GM12878 (cell line): Measurements from ENCODE around the gene CCDC88C. TPM values are rescaled to one million over a fixed set of nuclear protein-coding genes. Genes with fewer than 3 reads are reported as not detected.

Experiments used
- ATAC-seq: fragments of 200-7000 bp; cut with Tn5 transposase; 3 replicates; pipeline ENCODE4 v1.9.1; 2020; ENCODE audit warnings: mild to moderate bottlenecking, moderate library complexity
- BruUV-seq: library from RNA; stranded (reverse); fragments of 400-500 nt; replicated peaks from 2 replicates; lab custom pipeline; 2021; lab: Mats Ljungman, UMichigan
- CTCF ChIA-PET: fragments of 300-600 bp; sonication (Branson Sonifier 250); formaldehyde crosslinking; extraction: SDS; loops from one replicate; lab custom pipeline; 2021; ENCODE audit warnings: inconsistent platforms; lab: Yijun Ruan, JAX
- POLR2A ChIA-PET: fragments of 350-600 bp; formaldehyde crosslinking; extraction: SDS; loops from one replicate; lab custom pipeline; 2021; ENCODE audit warnings: inconsistent platforms; lab: Charles Lee
- RAD21 ChIA-PET: fragments of 300-600 bp; sonication (Branson Sonifier 250); formaldehyde crosslinking; loops from one replicate; lab custom pipeline; 2023; ENCODE audit warnings: antibody characterized with exemption; ENCODE audit not compliant: unreplicated experiment; lab: Charles Lee
- SMC1A ChIA-PET: fragments of 300-600 bp; sonication (Branson Sonifier 250); formaldehyde crosslinking; loops from one replicate; lab custom pipeline; 2023; ENCODE audit not compliant: unreplicated experiment, uncharacterized antibody; lab: Charles Lee
- DNase-seq: peaks from one replicate; pipeline ENCODE4 v3.0.0-alpha.2; 2011; ENCODE audit warnings: low read depth, low spot score
- FAIRE-seq: peaks from 3 replicates; lab custom pipeline; 2011; peaks lifted over from hg19 to GRCh38; lab: Jason Lieb, UNC
- H2AFZ ChIP-seq: 2 replicates; pipeline ENCODE4 v1.6.0; 2011; ENCODE audit warnings: low read depth, low read length, control low read depth; ENCODE audit not compliant: control insufficient read depth
- H3K27ac ChIP-seq: 2 replicates; pipeline ENCODE4 v1.5.1; 2011; ENCODE audit warnings: control low read depth; ENCODE audit not compliant: control insufficient read depth, insufficient read depth
- H3K27me3 ChIP-seq, 2 experiments: replicated peaks in 1 of 2; 2 replicates each; pipeline versions ENCODE4 v1.6.0 to v1.6.1; 2011; ENCODE audit warnings: low read length in 1 of 2; ENCODE audit not compliant: control insufficient read depth in 2 of 2, insufficient read depth in 2 of 2
- H3K36me3 ChIP-seq, 2 experiments: 2 replicates each; pipeline ENCODE4 v1.5.1; 2011; ENCODE audit warnings: low read length in 1 of 2; ENCODE audit not compliant: control insufficient read depth in 2 of 2, insufficient read depth in 2 of 2
- H3K4me1 ChIP-seq: 2 replicates; pipeline ENCODE4 v1.6.1; 2011; ENCODE audit warnings: mild to moderate bottlenecking, low read length, moderate library complexity, mixed read lengths; ENCODE audit not compliant: control insufficient read depth, insufficient read depth
- H3K4me2 ChIP-seq: 2 replicates; pipeline ENCODE4 v1.6.0; 2011; ENCODE audit warnings: control low read depth; ENCODE audit not compliant: control insufficient read depth, insufficient read depth
- H3K4me3 ChIP-seq: fragments of 200-600 bp; sonication (generic); 2 replicates; pipeline ENCODE4 v1.5.1; 2016
- H3K79me2 ChIP-seq: 2 replicates; pipeline ENCODE4 v1.6.0; 2011; ENCODE audit warnings: low read length; ENCODE audit not compliant: control insufficient read depth, insufficient read depth
- H3K9ac ChIP-seq: 2 replicates; pipeline ENCODE4 v1.8.0; 2011; ENCODE audit warnings: low read length, control low read depth, mixed read lengths; ENCODE audit not compliant: control insufficient read depth, insufficient read depth
- H3K9me3 ChIP-seq: replicated peaks from 3 replicates; pipeline ENCODE4 v1.5.1; 2011; ENCODE audit warnings: mild to moderate bottlenecking, low read length; ENCODE audit not compliant: control insufficient read depth, insufficient read depth
- H4K20me1 ChIP-seq: 2 replicates; pipeline ENCODE4 v1.6.0; 2011; ENCODE audit not compliant: control insufficient read depth, insufficient read depth
- BCL3 ChIP-seq: IDR thresholded peaks from 2 replicates; pipeline ENCODE4 v1.6.1; 2011; ENCODE audit warnings: borderline replicate concordance, low read depth, mild to moderate bottlenecking, moderate library complexity, low read length; ENCODE audit not compliant: insufficient read depth, poor library complexity, severe bottlenecking
- HDAC2 ChIP-seq: fragments of 200-600 bp; sonication (generic); IDR thresholded peaks from 2 replicates; pipeline ENCODE4 v1.6.1; 2017
- MYB ChIP-seq: fragments of 150-350 bp; IDR thresholded peaks from 2 replicates; pipeline ENCODE4 v1.6.1; 2014; ENCODE audit warnings: mild to moderate bottlenecking, low read depth, low read length, borderline replicate concordance
- NFXL1 ChIP-seq: fragments of 450-650 bp; IDR thresholded peaks from 2 replicates; pipeline ENCODE4 v1.6.1; 2017; ENCODE audit warnings: antibody characterized with exemption, mild to moderate bottlenecking, borderline replicate concordance
- NKRF ChIP-seq: fragments of 450-650 bp; conservative IDR thresholded peaks from 2 replicates; pipeline ENCODE4 v1.6.1; 2017; ENCODE audit warnings: mild to moderate bottlenecking, moderate library complexity
- NR2F1 ChIP-seq: fragments of 450-650 bp; conservative IDR thresholded peaks from 2 replicates; pipeline ENCODE4 v1.6.1; 2017; ENCODE audit warnings: mild to moderate bottlenecking
- POU2F2 ChIP-seq: IDR thresholded peaks from 3 replicates; pipeline ENCODE4 v1.6.1; 2011; ENCODE audit warnings: low read depth, mild to moderate bottlenecking, low read length, borderline replicate concordance
- RUNX3 ChIP-seq: IDR thresholded peaks from 2 replicates; pipeline ENCODE4 v1.6.1; 2012; ENCODE audit warnings: low read length, inconsistent platforms
- TCF7 ChIP-seq: IDR thresholded peaks from 2 replicates; pipeline ENCODE4 v1.6.1; 2014; ENCODE audit warnings: antibody characterized with exemption, borderline replicate concordance
- ZBTB40 ChIP-seq: fragments of 450-650 bp; IDR thresholded peaks from 2 replicates; pipeline ENCODE4 v1.6.1; 2016; ENCODE audit warnings: mild to moderate bottlenecking, moderate library complexity, borderline replicate concordance
- WGBS: methylation state at CpG from one replicate; pipeline ENCODE4 v1.1.6; 2016; ENCODE audit warnings: low lambda C conversion rate; ENCODE audit not compliant: insufficient replicate concordance, insufficient coverage; ENCODE audit errors: missing lambda C conversion rate; 5-methylcytosine and 5-hydroxymethylcytosine counted together
- in situ Hi-C: fragments of 300-500 bp; cut with MboI; formaldehyde crosslinking; loops from 9 replicates; pipeline ENCODE4 v1.14.3; 2018; ENCODE audit warnings: mixed read lengths
- intact Hi-C: fragments of 100-400 bp; cut with micrococcal nuclease; formaldehyde crosslinking; loops from one replicate; pipeline ENCODE4 v1.14.2; 2022; ENCODE audit not compliant: unreplicated experiment
- polyA plus RNA-seq, 11 experiments: library from polyadenylated mRNA; depleted of rRNA in 4 of 11; unstranded in 6 of 11; stranded (reverse) in 5 of 11; fragments of >200 nt; fragmentation: Nextera tagmentation in 4 of 11; fragmentation: Illumina TruSeq in 1 of 11; extraction: Ambion mirVana in 4 of 11; extraction: Trizol in 1 of 11; gene quantifications; 1 replicate in 1 of 11; 2 replicates in 10 of 11; pipeline versions ENCODE4 v1.2.1 to v1.2.3, GENCODE V29; 2011 to 2016; ENCODE audit warnings: inconsistent platforms in 2 of 11, missing spikeins in 2 of 11, low read depth in 1 of 11
- total RNA-seq, 4 experiments: library from RNA; depleted of rRNA in 3 of 4; stranded (reverse); fragments of >200 nt in 3 of 4; fragmentation: Illumina TruSeq in 1 of 4; extraction: Trizol in 1 of 4; gene quantifications; 2 replicates each; pipeline versions ENCODE4 v1.2.1 to v1.2.3, GENCODE V29; 2013 to 2021

Gene CCDC88C
- total and polyA plus RNA-seq, 10 of the 15 experiments (the other 5 are each of a cell fraction or from before 2014, with no cell fraction given): 4.0 to 79.6 (median 36.6) TPM

- ChIA-PET CTCF (interaction anchor here (0.7 kb wide), 1 partner anchor 12 kb away, joined by 3 read pairs; no protein-coding TSS in a partner anchor), RAD21 (interaction anchor here (1.4 kb wide), 1 partner anchor 10 kb away, joined by 5 read pairs; no protein-coding TSS in a partner anchor), SMC1A (interaction anchor here (1.6 kb wide), 1 partner anchor 97 kb away, joined by 5 read pairs; no protein-coding TSS in a partner anchor), POLR2A (no interaction called here)
- Histone ChIP-seq H2AFZ (no peak overlapping the region), H3K4me1 (no peaks in the 10 kb centered on the region), H3K9me3 (no peaks in the 10 kb centered on the region), H3K4me2 (no peak overlapping the region), H3K79me2 (no peaks in the 10 kb centered on the region), H4K20me1 (no peaks in the 10 kb centered on the region), H3K27ac (no peak overlapping the region), H3K36me3 (peaks cover 23 to 38% of the 10 kb centered on the region in 2 experiments), H3K27me3 (no peaks in the 10 kb centered on the region), H3K4me3 (no peak overlapping the region), H3K9ac (no peak overlapping the region)
- WGBS: 91% methylated on average over 12 of the region's 13 CpGs
- intact Hi-C loops: no loop called here
- FAIRE-seq (no peak), ATAC-seq (no peak), DNase-seq (no peak)
- in situ Hi-C loops: no loop called here
- TF ChIP-seq NR2F1 (no peak), HDAC2 (no peak), TCF7 (no peak), POU2F2 (no peak), NFXL1 (no peak), NKRF (no peak), RUNX3 (no peak), MYB (no peak), ZBTB40 (no peak), BCL3 (no peak)
- no TSS peak for BruUV-seq
These were observed 143.7 kb downstream of the CCDC88C start for GRCh38 chr14:91273885-91274273.
